ENCODE results near the gene ERI3.

GRCh38 chr1:44210595-44210994, 144.5 kb downstream of the ERI3 start:
- TF ChIP-seq MEIS2 (IDR thresholded peaks at IDR 0.05; ENCODE audit: partially characterized antibody) (no peak), CBX1 (IDR thresholded peaks at IDR 0.05; ENCODE audit: low read depth) (no peak), C11orf30 (IDR thresholded peaks at IDR 0.05; ENCODE audit: low read depth) (no peak), ZNF707 (CRISPR knock-in tag; conservative IDR thresholded peaks at IDR 0.05) (no peak), MXI1 (IDR thresholded peaks at IDR 0.05; ENCODE audit: low read depth, low read length) (no peak), NFRKB (IDR thresholded peaks at IDR 0.05; ENCODE audit: low read depth) (no peak), CTCF (IDR thresholded peaks at IDR 0.05 in 2 of 3, conservative IDR thresholded peaks at IDR 0.05 in 1 of 3; ENCODE audit: insufficient read depth in 2 of 3, low read depth in 1 of 3, low read length in 3 of 3) (no peak), SP1 (CRISPR knock-in tag; IDR thresholded peaks at IDR 0.05) (no peak), POU5F1 (IDR thresholded peaks at IDR 0.05; ENCODE audit: borderline replicate concordance, low read depth, low read length, partially characterized antibody) (no peak), SMARCA4 (IDR thresholded peaks at IDR 0.05) (no peak), FOXK2 (conservative IDR thresholded peaks at IDR 0.05 in 1 of 2, IDR thresholded peaks at IDR 0.05 in 1 of 2; ENCODE audit: low read depth in 2 of 2) (no peak), ZNF274 (IDR thresholded peaks at IDR 0.05; ENCODE audit: borderline replicate concordance, low read depth, low read length) (no peak), GABPA (tag; conservative IDR thresholded peaks at IDR 0.05; ENCODE audit: low read depth) (no peak)
